Islet of Langerhans (tissue), 1 donor: ENCODE data around the gene PKHD1.
"Not testable (repeated sequence)": the region's sequence is repeated elsewhere in the genome, so short reads cannot be mapped to it uniquely, and the experiment has no call there.

Experiments
- FAIRE-seq: peaks from one replicate; lab custom pipeline; 2011; peaks lifted over from hg19 to GRCh38; lab: Jason Lieb, UNC

The PKHD1 gene

DNA sequence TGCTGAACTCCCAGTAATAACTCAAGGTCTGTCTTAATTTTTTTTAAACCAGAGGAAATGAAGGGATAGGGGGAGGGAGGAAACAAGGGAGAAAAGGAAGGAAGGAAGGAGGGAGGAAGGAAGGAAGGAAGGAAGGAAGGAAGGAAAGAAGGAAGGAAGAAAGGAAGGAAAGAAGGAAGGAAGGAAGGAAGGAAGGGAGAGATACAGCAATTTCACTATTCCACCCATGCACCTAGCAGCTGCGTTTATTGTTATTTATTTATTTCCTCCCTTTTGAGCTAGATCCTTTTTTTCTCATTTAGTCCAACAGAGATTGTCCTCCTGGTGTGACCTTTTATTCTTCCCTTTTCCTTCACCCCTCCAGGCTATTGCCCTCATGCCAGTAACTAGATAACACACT lies 97.6 kb downstream of the PKHD1 start:
- no peak for FAIRE-seq

- no peak for FAIRE-seq
These were observed 100.5 kb downstream of the PKHD1 start for GRCh38 chr6:51986864-51987263.

GRCh38 chr6:51983564-51983963 lies 103.8 kb downstream of the PKHD1 start:
- no peak for FAIRE-seq

- not testable (repeated sequence) for FAIRE-seq
These were observed 104.7 kb downstream of the PKHD1 start for GRCh38 chr6:51982695-51983094.

DNA sequence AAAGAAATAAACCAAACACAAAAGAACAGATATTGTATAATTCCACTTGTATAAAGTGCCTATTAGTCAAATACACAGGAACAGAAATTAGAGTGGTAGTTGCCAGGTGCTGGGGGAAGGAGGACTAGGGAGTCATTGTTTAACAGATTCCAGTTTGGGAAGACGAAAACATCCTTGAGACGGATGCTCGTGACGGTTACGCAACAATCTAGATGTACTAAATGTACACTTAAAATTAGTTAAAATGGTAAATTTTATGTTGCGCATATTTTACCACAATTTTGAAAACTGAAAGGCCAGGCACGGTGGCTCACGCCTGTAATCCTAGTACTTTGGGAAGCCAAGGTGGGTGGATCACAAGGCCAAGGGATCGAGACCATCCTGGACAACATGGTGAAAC lies 111.0 kb downstream of the PKHD1 start:
- FAIRE-seq: no peak

DNA sequence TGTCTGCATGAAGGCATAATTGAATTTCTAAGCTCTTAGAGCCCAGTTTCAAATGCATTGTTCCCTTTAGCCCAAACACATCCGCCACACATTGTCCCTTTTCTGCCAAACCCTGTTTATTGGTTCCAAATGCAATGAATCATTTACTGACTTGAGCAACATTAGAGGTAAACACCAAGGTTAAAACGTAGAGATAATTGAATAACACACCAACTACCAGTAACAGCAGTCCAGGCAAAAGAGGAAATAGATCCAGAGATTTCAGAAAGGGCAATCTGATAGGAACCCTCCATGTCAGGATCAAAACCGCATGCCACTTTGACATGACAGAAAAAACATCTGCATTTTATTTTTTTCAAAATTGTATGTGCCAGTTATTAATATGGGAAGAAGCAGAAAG lies 114.8 kb downstream of the PKHD1 start:
- no peak for FAIRE-seq

DNA sequence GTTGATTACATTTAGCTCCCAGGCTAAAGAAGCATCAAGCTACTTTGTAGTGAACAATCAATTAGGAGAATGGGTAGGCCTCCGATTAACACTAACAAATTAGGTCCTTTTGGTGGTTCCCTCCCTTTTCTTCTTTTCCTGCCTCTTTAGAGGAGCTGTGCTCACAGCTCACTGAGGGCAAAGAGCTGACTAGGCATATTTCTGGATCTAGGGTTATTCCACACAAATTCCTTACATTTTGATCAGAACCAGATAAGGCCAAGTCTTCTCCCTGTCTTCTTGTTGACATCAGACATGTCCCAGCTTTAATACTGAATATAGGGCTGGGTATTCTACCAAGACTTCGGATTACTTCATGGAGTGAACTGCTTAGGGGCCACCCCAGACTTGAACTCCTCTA lies 119.1 kb downstream of the PKHD1 start:
- no peak for FAIRE-seq

GRCh38 chr6:51965222-51965801 lies 122.1 kb downstream of the PKHD1 start:
- no peak for FAIRE-seq

- FAIRE-seq: no peak
These were observed 123.4 kb downstream of the PKHD1 start for GRCh38 chr6:51963980-51964379.

- FAIRE-seq: no peak
These were observed 125.1 kb downstream of the PKHD1 start for GRCh38 chr6:51962354-51962753.

- no peak for FAIRE-seq
These were observed 127.0 kb downstream of the PKHD1 start for GRCh38 chr6:51960419-51960818.

- FAIRE-seq: peak; percentile 86
These were observed 127.5 kb downstream of the PKHD1 start for GRCh38 chr6:51959744-51960383.

GRCh38 chr6:51954681-51955080 lies 132.7 kb downstream of the PKHD1 start:
- no peak for FAIRE-seq

GRCh38 chr6:51953246-51953645 lies 134.2 kb downstream of the PKHD1 start:
- no peak for FAIRE-seq

GRCh38 chr6:51951924-51952323 lies 135.5 kb downstream of the PKHD1 start:
- FAIRE-seq: no peak

GRCh38 chr6:51949526-51949925 lies 137.9 kb downstream of the PKHD1 start:
- no peak for FAIRE-seq

- FAIRE-seq: not testable (repeated sequence)
These were observed 147.7 kb downstream of the PKHD1 start for GRCh38 chr6:51939695-51940094.

- FAIRE-seq: no peak
These were observed 150.7 kb downstream of the PKHD1 start for GRCh38 chr6:51936531-51937290.

DNA sequence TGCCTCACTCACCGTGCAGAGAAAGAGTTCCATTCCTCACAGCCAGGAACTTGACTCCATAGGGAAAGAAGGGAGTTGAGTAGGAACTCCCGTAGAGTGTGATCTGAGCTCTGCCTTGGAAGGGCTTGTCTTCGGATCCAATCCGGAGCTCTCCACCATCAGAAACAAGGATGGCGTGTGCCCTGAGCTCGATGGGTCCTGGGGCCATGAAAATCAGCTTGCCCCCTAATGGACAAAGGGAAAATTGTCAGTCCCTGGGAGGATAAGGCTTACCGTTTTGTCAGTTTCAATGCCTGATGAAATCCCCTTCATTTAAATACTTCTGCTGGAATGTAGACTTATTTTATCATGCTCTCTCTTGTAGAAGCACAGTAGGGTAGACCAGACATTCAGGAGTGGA lies 153.3 kb downstream of the PKHD1 start:
- FAIRE-seq: no peak

DNA sequence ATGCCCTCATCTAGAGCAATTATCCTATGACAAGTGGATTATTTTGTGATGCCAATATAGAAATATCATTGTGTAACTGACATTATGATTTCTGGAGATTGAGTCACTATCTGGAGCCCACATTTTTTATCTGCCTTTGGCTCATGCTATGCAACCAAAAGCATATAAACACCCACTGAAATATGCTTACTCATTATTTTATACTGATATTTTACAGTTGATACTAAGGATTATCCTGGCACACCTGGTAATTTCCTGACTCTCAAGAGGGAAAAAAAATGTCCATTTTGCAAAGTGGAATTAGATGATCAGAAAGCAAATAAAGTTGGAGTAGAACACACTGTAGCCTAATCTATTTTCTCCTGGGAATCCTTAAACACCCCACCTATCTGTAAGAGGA lies 154.5 kb downstream of the PKHD1 start:
- FAIRE-seq: no peak

GRCh38 chr6:51930602-51931001 lies 156.8 kb downstream of the PKHD1 start:
- no peak for FAIRE-seq

DNA sequence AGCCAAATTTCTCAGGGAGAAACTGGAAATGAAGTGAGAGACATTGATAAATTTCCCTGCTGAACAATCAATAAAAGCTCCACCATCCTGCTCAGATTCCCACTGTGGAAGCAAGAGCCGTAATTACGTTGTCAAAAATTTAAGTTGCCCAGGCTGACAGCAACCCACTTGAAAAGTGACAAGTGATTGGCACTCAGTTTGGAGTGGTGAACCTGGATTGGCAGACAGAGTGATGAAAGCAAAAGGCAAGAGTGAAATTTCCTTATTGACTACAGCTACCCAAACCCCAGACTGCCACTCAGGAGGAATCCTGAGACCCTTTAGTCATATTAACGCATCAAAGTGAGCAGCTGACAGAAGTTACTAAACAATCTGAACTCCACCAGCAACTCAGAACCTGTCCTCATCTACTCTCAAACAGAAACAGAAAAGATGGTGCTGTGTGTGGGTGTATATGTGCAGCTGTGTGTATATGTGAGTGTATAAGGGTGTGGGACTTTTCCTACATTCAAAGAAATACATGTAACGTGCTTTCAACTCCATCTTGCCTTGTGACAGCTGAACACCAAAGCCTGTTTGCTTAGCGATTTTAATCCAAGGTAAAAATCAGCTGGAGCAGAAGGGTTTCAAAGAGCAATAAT lies 157.4 kb downstream of the PKHD1 start:
- FAIRE-seq: no peak

DNA sequence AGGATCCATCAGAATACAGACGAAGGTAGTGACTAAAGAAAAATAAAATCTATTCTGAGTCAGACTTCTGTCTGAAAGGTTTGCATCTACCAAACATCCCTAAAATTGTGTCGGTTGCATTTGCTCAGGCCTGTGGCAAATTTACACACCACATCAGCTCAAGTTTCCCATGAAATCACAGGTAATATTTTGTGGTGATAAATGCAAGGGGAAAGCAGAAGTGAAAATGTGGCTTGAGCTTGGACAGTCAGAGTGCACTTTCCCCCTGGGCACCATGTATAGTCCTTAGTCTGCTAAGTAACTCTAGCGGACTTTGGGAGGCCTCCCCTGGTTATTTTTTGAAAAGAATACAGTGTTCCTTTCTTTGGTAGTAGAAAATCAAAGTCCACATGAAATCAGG lies 159.1 kb downstream of the PKHD1 start:
- no peak for FAIRE-seq
